Measurements from ENCODE around the gene ZCWPW1.

- TF ChIP-seq CTCF (IDR thresholded peaks at IDR 0.05) (no peak), EZH2 (IDR thresholded peaks at IDR 0.05; ENCODE audit: borderline replicate concordance, insufficient read depth, low read depth, low read length, poor library complexity, severe bottlenecking) (no peak)
Observed at GRCh38 chr7:100363098-100363497, 65.4 kb downstream of the ZCWPW1 start.

Data from B cell (primary cell).